ENCODE measurements around the gene RPS6KA2. TPM values are rescaled to one million over a fixed set of nuclear protein-coding genes. Genes with fewer than 3 reads are reported as not detected.

RPS6KA2 gene
- total RNA-seq, 1 experiment from 2014 or later = 4.1 TPM

DNA sequence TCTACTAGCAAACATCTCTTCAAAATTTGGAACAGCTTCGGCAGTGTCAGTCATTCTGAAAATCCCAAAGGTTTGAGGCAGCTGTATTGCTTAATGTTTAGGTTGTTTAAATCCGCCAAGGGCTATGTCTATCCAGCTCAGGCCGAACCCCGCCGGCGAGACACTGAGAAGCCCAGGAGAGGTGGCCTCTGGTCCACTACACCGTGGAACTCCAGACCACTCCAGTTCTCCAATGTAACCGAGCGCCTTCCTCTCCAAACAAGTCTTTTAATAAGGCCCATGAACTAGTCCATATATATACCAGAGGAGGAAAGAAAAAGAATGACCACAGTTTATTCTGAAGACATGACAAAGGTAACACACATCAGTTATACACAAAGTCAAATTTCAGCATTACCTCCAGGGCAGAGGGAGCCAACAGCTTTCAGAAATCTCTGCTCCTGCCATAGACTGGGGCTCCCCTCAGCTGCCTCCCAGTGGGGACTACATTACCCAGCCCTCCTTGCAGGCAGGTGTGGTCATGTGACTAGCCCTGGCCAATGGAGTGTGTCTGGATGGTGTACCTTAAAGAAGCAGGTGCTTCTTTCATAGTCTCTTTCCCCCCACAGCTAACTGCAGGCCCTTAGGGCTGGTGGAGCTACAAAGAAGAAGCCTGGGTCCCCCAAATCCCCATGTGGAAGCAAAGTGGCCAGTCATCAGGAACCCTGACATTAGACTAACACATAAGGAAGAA is 40.5 kb downstream of the RPS6KA2 start, which contains the start of gene RAMACL:
Gene RAMACL, minus strand, starts transcription at position 255 of the 733 bp plus-strand sequence. Its CDS starts 201 bp downstream, at position 54.
- in situ Hi-C loops (cut with HindIII; ENCODE audit: low pct_unique_long_range_greater_than_20kb, low sequenced_read_pairs) (no loop called here), intact Hi-C loops (cut with micrococcal nuclease; ENCODE audit: unreplicated experiment) (no loop called here)
- TF ChIP-seq REST (IDR thresholded peaks at IDR 0.05; ENCODE audit: insufficient read depth in 1 of 2, low read depth in 2 of 2, low read length in 1 of 2) = no peak
- TF ChIP-seq TCF7L2 (IDR thresholded peaks at IDR 0.05; ENCODE audit: low read depth, low read length) = no peak
- TF ChIP-seq SIN3A (IDR thresholded peaks at IDR 0.05; ENCODE audit: borderline replicate concordance, insufficient read depth, low read depth, low read length) = no peak
- no peak for TF ChIP-seq POLR2AphosphoS5 (IDR thresholded peaks at IDR 0.05; ENCODE audit: low read depth, low read length)
- TF ChIP-seq, protein P1, sequence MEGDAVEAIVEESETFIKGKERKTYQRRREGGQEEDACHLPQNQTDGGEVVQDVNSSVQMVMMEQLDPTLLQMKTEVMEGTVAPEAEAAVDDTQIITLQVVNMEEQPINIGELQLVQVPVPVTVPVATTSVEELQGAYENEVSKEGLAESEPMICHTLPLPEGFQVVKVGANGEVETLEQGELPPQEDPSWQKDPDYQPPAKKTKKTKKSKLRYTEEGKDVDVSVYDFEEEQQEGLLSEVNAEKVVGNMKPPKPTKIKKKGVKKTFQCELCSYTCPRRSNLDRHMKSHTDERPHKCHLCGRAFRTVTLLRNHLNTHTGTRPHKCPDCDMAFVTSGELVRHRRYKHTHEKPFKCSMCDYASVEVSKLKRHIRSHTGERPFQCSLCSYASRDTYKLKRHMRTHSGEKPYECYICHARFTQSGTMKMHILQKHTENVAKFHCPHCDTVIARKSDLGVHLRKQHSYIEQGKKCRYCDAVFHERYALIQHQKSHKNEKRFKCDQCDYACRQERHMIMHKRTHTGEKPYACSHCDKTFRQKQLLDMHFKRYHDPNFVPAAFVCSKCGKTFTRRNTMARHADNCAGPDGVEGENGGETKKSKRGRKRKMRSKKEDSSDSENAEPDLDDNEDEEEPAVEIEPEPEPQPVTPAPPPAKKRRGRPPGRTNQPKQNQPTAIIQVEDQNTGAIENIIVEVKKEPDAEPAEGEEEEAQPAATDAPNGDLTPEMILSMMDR (IDR thresholded peaks at IDR 0.05) = no peak
- no peaks in the 10 kb centered on the region for H3K4me1 ChIP-seq (ENCODE audit: control insufficient read depth, insufficient read depth, low read length)
- H3K36me3 ChIP-seq (ENCODE audit: control insufficient read depth, insufficient read depth, low read length) = no peaks in the 10 kb centered on the region
- H3K9me3 ChIP-seq (ENCODE audit: control insufficient read depth, insufficient read depth, low read depth, low read length) = no peaks in the 10 kb centered on the region
- H3K4me3 ChIP-seq (ENCODE audit: low read depth in 2 of 2, low read length in 2 of 2) = no peak within 1 kb of the TSS
- ChIA-PET CTCF (no interaction called here), POLR2A (no interaction called here)
- ATAC-seq (peak; percentile 93), DNase-seq (ENCODE audit: low read depth, low spot score) (no peak)
- no peak within 1 kb of the TSS for H3K27ac ChIP-seq (ENCODE audit: low read length)
- H3K27me3 ChIP-seq (ENCODE audit: control insufficient read depth, insufficient read depth, low read length) = no peaks in the 10 kb centered on the region
- no TSS peak for BruUV-seq (replicated peaks)

DNA sequence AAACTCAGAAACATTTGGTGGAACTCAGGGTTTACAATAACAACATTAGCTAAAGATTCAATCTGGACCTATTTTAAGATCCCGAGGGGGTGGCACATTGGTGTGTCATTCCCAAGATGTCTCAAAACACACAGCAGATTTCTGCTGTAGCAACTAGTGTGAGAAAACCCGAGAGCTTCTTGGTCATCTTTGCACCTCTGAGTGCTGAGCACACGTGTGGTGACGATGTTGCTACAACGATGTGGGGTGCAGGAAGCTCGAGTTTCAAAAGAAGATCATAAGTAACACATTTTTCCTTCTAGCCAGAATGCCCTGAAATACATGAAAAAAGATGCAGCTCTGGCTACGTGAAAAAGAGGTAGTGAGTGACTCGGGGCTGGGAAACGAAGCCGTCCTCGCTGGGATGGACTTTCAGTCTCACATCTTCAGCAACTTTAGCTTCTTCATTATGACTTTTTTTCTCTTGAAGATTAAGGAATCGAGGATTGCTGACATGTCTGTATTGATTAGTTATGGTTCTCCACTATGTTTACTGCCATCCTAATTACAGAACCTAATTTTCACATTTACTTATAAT is 42.1 kb downstream of the RPS6KA2 start:
- TF ChIP-seq TCF7L2 (IDR thresholded peaks at IDR 0.05; ENCODE audit: low read depth, low read length) = no peak
- no peaks in the 10 kb centered on the region for H3K36me3 ChIP-seq (ENCODE audit: control insufficient read depth, insufficient read depth, low read length)
- no peaks in the 10 kb centered on the region for H3K27me3 ChIP-seq (ENCODE audit: control insufficient read depth, insufficient read depth, low read length)
- in situ Hi-C loops (cut with HindIII; ENCODE audit: low pct_unique_long_range_greater_than_20kb, low sequenced_read_pairs) = no loop called here
- CTCF ChIA-PET = interaction anchor here (0.7 kb wide), 1 partner anchor 1419 kb away, joined by 10 read pairs; no protein-coding TSS in a partner anchor
- no peaks in the 10 kb centered on the region for H3K9me3 ChIP-seq (ENCODE audit: control insufficient read depth, insufficient read depth, low read depth, low read length)
- no peaks in the 10 kb centered on the region for H3K4me1 ChIP-seq (ENCODE audit: control insufficient read depth, insufficient read depth, low read length)
- ATAC-seq (no peak), DNase-seq (ENCODE audit: low read depth, low spot score) (no peak)
- no TSS peak for BruUV-seq (replicated peaks)
- H3K27ac ChIP-seq (ENCODE audit: low read length) = no peak overlapping the region
- H3K4me3 ChIP-seq (ENCODE audit: low read depth in 2 of 2, low read length in 2 of 2) = no peak overlapping the region
- POLR2A ChIA-PET = interaction anchor here (0.5 to 0.6 kb wide), 2 partner anchors 243 to 343 kb away, joined by 6 to 15 read pairs; no protein-coding TSS in a partner anchor
- intact Hi-C loops (cut with micrococcal nuclease; ENCODE audit: unreplicated experiment) = no loop called here

DNA sequence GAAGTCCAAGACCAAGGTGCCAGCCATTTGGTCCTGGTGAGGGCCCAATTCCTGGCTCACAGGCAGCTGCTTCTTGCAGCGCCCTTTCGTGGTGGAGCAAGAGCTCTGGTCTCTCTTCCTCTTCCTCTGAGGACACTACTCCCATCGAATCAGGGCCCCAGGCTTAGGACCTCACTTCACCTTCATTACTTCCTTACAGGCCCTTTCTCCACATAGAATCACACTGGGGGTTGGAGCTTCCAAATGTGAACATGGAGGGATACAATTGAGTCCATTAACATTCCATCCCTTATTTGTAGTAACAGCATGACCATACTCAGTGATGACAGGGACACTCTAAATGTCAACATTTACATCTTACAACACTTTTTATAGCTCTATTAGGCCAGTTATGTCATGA is 42.9 kb downstream of the RPS6KA2 start:
- intact Hi-C loops (cut with micrococcal nuclease; ENCODE audit: unreplicated experiment) = no loop called here
- in situ Hi-C loops (cut with HindIII; ENCODE audit: low pct_unique_long_range_greater_than_20kb, low sequenced_read_pairs) = no loop called here
- Histone ChIP-seq H3K36me3 (ENCODE audit: control insufficient read depth, insufficient read depth, low read length) (no peaks in the 10 kb centered on the region), H3K4me3 (ENCODE audit: low read depth in 2 of 2, low read length in 2 of 2) (no peak overlapping the region), H3K27ac (ENCODE audit: low read length) (no peak overlapping the region), H3K27me3 (ENCODE audit: control insufficient read depth, insufficient read depth, low read length) (no peaks in the 10 kb centered on the region), H3K4me1 (ENCODE audit: control insufficient read depth, insufficient read depth, low read length) (no peaks in the 10 kb centered on the region), H3K9me3 (ENCODE audit: control insufficient read depth, insufficient read depth, low read depth, low read length) (no peaks in the 10 kb centered on the region)
- TF ChIP-seq POLR2AphosphoS5 (IDR thresholded peaks at IDR 0.05; ENCODE audit: low read depth, low read length) (no peak), TCF7L2 (IDR thresholded peaks at IDR 0.05; ENCODE audit: low read depth, low read length) (no peak), REST (IDR thresholded peaks at IDR 0.05; ENCODE audit: insufficient read depth in 1 of 2, low read depth in 2 of 2, low read length in 1 of 2) (no peak), SIN3A (IDR thresholded peaks at IDR 0.05; ENCODE audit: borderline replicate concordance, insufficient read depth, low read depth, low read length) (no peak)
- TF ChIP-seq, protein P1 (IDR thresholded peaks at IDR 0.05) = no peak
- ATAC-seq = no peak
- no peak for DNase-seq (ENCODE audit: low read depth, low spot score)
- ChIA-PET POLR2A (interaction anchor here (0.5 to 0.6 kb wide), 2 partner anchors 242 to 344 kb away, joined by 6 to 15 read pairs; no protein-coding TSS in a partner anchor), CTCF (no interaction called here)
- no TSS peak for BruUV-seq (replicated peaks)

Data from Panc1 (cell line).